PC-3 (cell line): Measurements from ENCODE around the gene C5orf47. TPM values are rescaled to one million over a fixed set of nuclear protein-coding genes. Genes with fewer than 3 reads are reported as not detected.

Source experiments
- ATAC-seq: fragments of 200-7000 bp; cut with Tn5 transposase; 2 replicates; pipeline ENCODE4 v1.9.1; 2020; ENCODE audit warnings: mild to moderate bottlenecking, moderate library complexity
- BruUV-seq: library from RNA; stranded (reverse); fragments of 400-500 nt; replicated peaks from 2 replicates; lab custom pipeline; 2021; lab: Mats Ljungman, UMichigan
- CTCF ChIA-PET: fragments of 300-600 bp; sonication (Branson Sonifier 250); formaldehyde crosslinking; loops from one replicate; lab custom pipeline; 2022; ENCODE audit warnings: antibody characterized with exemption; lab: Charles Lee
- POLR2A ChIA-PET: fragments of 300-600 bp; sonication (Branson Sonifier 250); formaldehyde crosslinking; loops from one replicate; lab custom pipeline; 2022; ENCODE audit warnings: antibody characterized with exemption; ENCODE audit not compliant: unreplicated experiment; lab: Charles Lee
- DNase-seq: peaks from one replicate; pipeline ENCODE4 v3.0.0-alpha.2; 2015
- H2AFZ ChIP-seq: fragments of 300-600 bp; sonication (generic); 2 replicates; pipeline ENCODE4 v1.6.0; 2016; ENCODE audit warnings: antibody characterized with exemption, low read length
- H3F3A ChIP-seq: fragments of 300-600 bp; sonication (generic); one replicate; pipeline ENCODE4 v1.6.0; 2017; ENCODE audit warnings: antibody characterized with exemption, low read length, control low read depth, mild to moderate bottlenecking; ENCODE audit not compliant: unreplicated experiment
- H3K27ac ChIP-seq: fragments of 300-600 bp; sonication (generic); 2 replicates; pipeline ENCODE4 v1.5.1; 2016; ENCODE audit warnings: mild to moderate bottlenecking, low read length
- H3K27me3 ChIP-seq: fragments of 300-600 bp; sonication (generic); 2 replicates; pipeline ENCODE4 v1.6.1; 2016; ENCODE audit warnings: low read length, mixed read lengths
- H3K36me3 ChIP-seq: fragments of 300-600 bp; sonication (generic); 2 replicates; pipeline ENCODE4 v1.6.1; 2016; ENCODE audit warnings: low read depth, mixed run types, low read length, mixed read lengths
- H3K4me1 ChIP-seq: fragments of 300-600 bp; sonication (generic); 2 replicates; pipeline ENCODE4 v1.5.1; 2016; ENCODE audit warnings: low read length; ENCODE audit not compliant: insufficient read depth
- H3K4me2 ChIP-seq: fragments of 300-600 bp; sonication (generic); 2 replicates; pipeline ENCODE4 v1.6.0; 2016; ENCODE audit warnings: low read length
- H3K4me3 ChIP-seq: fragments of 300-600 bp; sonication (generic); 2 replicates; pipeline ENCODE4 v1.5.1; 2016; ENCODE audit warnings: mild to moderate bottlenecking, low read length, mixed read lengths
- H3K79me2 ChIP-seq: fragments of 300-600 bp; sonication (generic); 2 replicates; pipeline ENCODE4 v1.6.1; 2017; ENCODE audit warnings: low read length, mixed read lengths
- H3K9ac ChIP-seq: fragments of 300-600 bp; sonication (generic); 2 replicates; pipeline ENCODE4 v1.6.0; 2016; ENCODE audit warnings: mild to moderate bottlenecking, low read length
- H3K9me2 ChIP-seq: fragments of 300-600 bp; sonication (generic); replicated peaks from 2 replicates; pipeline ENCODE4 v1.6.1; 2016; ENCODE audit warnings: mixed run types, low read length, mixed read lengths
- H3K9me3 ChIP-seq: fragments of 300-600 bp; sonication (generic); 2 replicates; pipeline ENCODE4 v1.6.1; 2016; ENCODE audit warnings: low read length, mixed read lengths
- H4K20me1 ChIP-seq: fragments of 300-600 bp; sonication (generic); 2 replicates; pipeline ENCODE4 v1.6.1; 2016; ENCODE audit warnings: low read length, mixed read lengths
- EZH2 ChIP-seq: fragments of 300-600 bp; sonication (generic); IDR thresholded peaks from one replicate; pipeline ENCODE4 v1.6.1; 2017; ENCODE audit warnings: antibody characterized with exemption, mild to moderate bottlenecking, low read length; ENCODE audit not compliant: unreplicated experiment
- EZH2phosphoT487 ChIP-seq: fragments of 300-600 bp; sonication (generic); IDR thresholded peaks from 2 replicates; pipeline ENCODE4 v1.6.1; 2018; ENCODE audit warnings: mild to moderate bottlenecking, antibody characterized with exemption, low read length, borderline replicate concordance
- intact Hi-C: fragments of 100-400 bp; cut with micrococcal nuclease; formaldehyde crosslinking; loops from 2 replicates; pipeline ENCODE4 v1.9.0; 2023
- total RNA-seq: library from RNA; depleted of rRNA; stranded (reverse); fragments of >200 nt; gene quantifications from 2 replicates; pipeline ENCODE4 v1.2.3, GENCODE V29; 2014
- TF ChIP-seq, protein P1 (sequence below): fragments of 300-600 bp; sonication (generic); conservative IDR thresholded peaks from 2 replicates; pipeline ENCODE4 v1.5.1; 2017; ENCODE audit warnings: antibody characterized with exemption, low read depth, mild to moderate bottlenecking, low read length

C5orf47 gene
- total RNA-seq, 1 experiment from 2014 or later = not detected

GRCh38 chr5:173972925-173973615 lies 15.9 kb upstream of the C5orf47 start:
- H2AFZ ChIP-seq = peak overlapping the region; percentile 93
- H3K4me2 ChIP-seq = peak overlapping the region; percentile 86
- H3K79me2 ChIP-seq = no peaks in the 10 kb centered on the region
- no TSS peak for BruUV-seq
- intact Hi-C loops = loop anchor here (1.0 kb wide), 5 partner anchors 54 to 354 kb away; no protein-coding TSS in a partner anchor
- ChIA-PET POLR2A (interaction anchor here (0.5 kb wide), 1 partner anchor 110 kb away, joined by 3 read pairs; no protein-coding TSS in a partner anchor), CTCF (interaction anchor here (0.6 to 2.2 kb wide), 12 partner anchors 9 to 358 kb away, joined by 3 to 15 read pairs (median 4); partner anchors contain the start of genes CPEB4 and NSG2)
- H3K36me3 ChIP-seq = no peaks in the 10 kb centered on the region
- ATAC-seq (peak; percentile 44), DNase-seq (peak; percentile 95)
- no peaks in the 10 kb centered on the region for H3K9me3 ChIP-seq
- H3F3A ChIP-seq = no peaks in the 10 kb centered on the region
- H3K9ac ChIP-seq = peak overlapping the region; percentile 26
- peaks cover 36% of the 10 kb centered on the region for H3K4me1 ChIP-seq
- no peaks in the 10 kb centered on the region for H4K20me1 ChIP-seq
- no peaks in the 10 kb centered on the region for H3K9me2 ChIP-seq
- H3K4me3 ChIP-seq = peak overlapping the region; percentile 68
- no peak for TF ChIP-seq EZH2
- no peak for TF ChIP-seq EZH2phosphoT487
- TF ChIP-seq, protein P1, sequence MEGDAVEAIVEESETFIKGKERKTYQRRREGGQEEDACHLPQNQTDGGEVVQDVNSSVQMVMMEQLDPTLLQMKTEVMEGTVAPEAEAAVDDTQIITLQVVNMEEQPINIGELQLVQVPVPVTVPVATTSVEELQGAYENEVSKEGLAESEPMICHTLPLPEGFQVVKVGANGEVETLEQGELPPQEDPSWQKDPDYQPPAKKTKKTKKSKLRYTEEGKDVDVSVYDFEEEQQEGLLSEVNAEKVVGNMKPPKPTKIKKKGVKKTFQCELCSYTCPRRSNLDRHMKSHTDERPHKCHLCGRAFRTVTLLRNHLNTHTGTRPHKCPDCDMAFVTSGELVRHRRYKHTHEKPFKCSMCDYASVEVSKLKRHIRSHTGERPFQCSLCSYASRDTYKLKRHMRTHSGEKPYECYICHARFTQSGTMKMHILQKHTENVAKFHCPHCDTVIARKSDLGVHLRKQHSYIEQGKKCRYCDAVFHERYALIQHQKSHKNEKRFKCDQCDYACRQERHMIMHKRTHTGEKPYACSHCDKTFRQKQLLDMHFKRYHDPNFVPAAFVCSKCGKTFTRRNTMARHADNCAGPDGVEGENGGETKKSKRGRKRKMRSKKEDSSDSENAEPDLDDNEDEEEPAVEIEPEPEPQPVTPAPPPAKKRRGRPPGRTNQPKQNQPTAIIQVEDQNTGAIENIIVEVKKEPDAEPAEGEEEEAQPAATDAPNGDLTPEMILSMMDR = peak; percentile 92
- no peaks in the 10 kb centered on the region for H3K27me3 ChIP-seq
- H3K27ac ChIP-seq = peak overlapping the region; percentile 7; the same call in 1 of the 2 replicates

GRCh38 chr5:173973616-173973969 lies 15.4 kb upstream of the C5orf47 start:
- TF ChIP-seq EZH2phosphoT487 (no peak), EZH2 (no peak)
- TF ChIP-seq, protein P1 = no peak
- H3F3A ChIP-seq = no peaks in the 10 kb centered on the region
- H3K9me3 ChIP-seq = no peaks in the 10 kb centered on the region
- no peaks in the 10 kb centered on the region for H4K20me1 ChIP-seq
- no peaks in the 10 kb centered on the region for H3K9me2 ChIP-seq
- ChIA-PET CTCF (interaction anchor here (0.6 to 2.2 kb wide), 11 partner anchors 10 to 358 kb away, joined by 3 to 15 read pairs (median 4); partner anchors contain the start of genes CPEB4 and NSG2), POLR2A (interaction anchor here (0.5 kb wide), 1 partner anchor 110 kb away, joined by 3 read pairs; no protein-coding TSS in a partner anchor)
- BruUV-seq = no TSS peak
- no peaks in the 10 kb centered on the region for H3K36me3 ChIP-seq
- peaks cover 33% of the 10 kb centered on the region for H3K4me1 ChIP-seq
- H3K4me2 ChIP-seq = peak overlapping the region; percentile 86
- H3K27ac ChIP-seq = no peak overlapping the region
- H3K9ac ChIP-seq = peak overlapping the region; percentile 16; the same call in 1 of the 2 replicates
- no peaks in the 10 kb centered on the region for H3K79me2 ChIP-seq
- ATAC-seq (peak; percentile 21), DNase-seq (peak; percentile 34)
- H2AFZ ChIP-seq = peak overlapping the region; percentile 93
- H3K27me3 ChIP-seq = no peaks in the 10 kb centered on the region
- peak overlapping the region; percentile 68 for H3K4me3 ChIP-seq
- intact Hi-C loops = loop anchor here (1.0 kb wide), 5 partner anchors 54 to 354 kb away; no protein-coding TSS in a partner anchor
